T-helper 2 cell treated with Interferon-gamma antibody and Interleukin-4, amounts not matched to agents 100 ng/mL and 5 ng/mL, for 36 hours (primary cell): ENCODE results near the gene RBMS1. TPM values are rescaled to one million over a fixed set of nuclear protein-coding genes. Genes with fewer than 3 reads are reported as not detected.

Experiments used
- intact Hi-C: fragments of 100-400 bp; cut with micrococcal nuclease; formaldehyde crosslinking; loops from one replicate; pipeline ENCODE4 v1.15.1; 2023
- total RNA-seq: library from RNA; stranded (reverse); gene quantifications from 2 replicates; pipeline ENCODE4 v1.2.3, GENCODE V29; 2022

RBMS1 gene, protein sequence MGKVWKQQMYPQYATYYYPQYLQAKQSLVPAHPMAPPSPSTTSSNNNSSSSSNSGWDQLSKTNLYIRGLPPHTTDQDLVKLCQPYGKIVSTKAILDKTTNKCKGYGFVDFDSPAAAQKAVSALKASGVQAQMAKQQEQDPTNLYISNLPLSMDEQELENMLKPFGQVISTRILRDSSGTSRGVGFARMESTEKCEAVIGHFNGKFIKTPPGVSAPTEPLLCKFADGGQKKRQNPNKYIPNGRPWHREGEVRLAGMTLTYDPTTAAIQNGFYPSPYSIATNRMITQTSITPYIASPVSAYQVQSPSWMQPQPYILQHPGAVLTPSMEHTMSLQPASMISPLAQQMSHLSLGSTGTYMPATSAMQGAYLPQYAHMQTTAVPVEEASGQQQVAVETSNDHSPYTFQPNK
- total RNA-seq: 63.2 and 64.8 TPM in 2 replicates

DNA sequence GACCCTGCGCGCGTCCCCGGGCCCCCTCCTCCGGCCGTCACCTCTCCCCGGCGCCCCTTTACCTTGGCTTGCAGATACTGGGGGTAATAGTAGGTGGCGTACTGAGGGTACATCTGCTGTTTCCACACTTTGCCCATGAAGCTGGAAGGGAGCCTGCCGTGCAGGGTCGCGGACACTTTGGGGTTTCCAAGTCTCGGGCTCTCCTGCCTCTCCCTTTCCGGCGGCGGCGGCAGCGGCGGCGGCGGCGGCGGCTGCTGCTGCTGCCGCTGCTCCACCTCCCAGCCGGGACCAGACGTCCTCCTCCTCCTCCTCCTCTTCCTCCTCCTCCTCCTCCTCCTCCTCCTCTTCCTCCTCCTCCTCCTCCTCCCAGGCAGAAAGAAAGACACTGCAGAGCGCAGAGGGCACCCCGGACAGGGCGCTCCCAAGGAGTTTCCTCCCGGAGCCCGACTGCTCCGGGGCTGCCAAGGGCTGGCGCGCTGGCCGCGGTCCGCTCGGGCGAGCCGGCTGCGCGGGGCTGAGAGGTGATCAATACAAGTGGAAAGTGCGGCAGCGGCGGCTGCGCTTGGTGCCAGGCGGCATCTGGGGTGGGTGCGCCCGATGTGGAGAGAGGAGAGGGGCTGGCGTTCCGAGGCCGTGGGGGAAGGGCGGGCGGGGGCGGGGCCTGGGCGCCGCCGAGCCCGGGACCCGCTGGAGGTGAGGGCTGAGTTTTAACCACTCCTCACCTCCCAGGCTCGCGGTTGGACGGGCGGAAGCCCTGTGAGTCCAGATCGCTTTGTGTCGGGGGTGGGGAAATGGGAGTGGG lies at the start of gene RBMS1:
TSS of gene RBMS1 (minus strand) at position 581 of the 802 bp plus-strand sequence. CDS start at position 137, 444 bp downstream.
- intact Hi-C loops: loop anchor here (2.0 to 10.0 kb wide), 10 partner anchors 65 to 814 kb away; partner anchors contain the start of genes LY75, PSMD14 and TANK

DNA sequence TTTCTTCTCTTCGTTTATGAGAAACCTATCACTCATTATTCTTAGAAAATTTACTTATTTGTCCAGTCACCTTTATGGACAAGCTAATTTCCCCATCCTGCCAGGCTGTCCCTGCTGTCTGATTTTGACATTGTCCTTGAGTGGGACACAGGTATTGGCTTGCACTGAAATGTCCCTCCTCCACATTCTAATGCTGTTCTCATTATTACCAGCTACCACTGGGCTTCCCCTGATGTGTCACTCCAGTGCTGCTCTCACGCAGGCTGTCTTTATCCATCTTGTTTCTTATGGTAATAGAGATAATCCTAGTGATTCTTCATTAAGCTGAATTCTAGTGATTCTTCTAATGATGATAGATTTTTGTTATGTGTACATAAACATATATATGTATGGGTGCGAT lies 48.1 kb upstream of the RBMS1 start:
- intact Hi-C loops: no loop called here

DNA sequence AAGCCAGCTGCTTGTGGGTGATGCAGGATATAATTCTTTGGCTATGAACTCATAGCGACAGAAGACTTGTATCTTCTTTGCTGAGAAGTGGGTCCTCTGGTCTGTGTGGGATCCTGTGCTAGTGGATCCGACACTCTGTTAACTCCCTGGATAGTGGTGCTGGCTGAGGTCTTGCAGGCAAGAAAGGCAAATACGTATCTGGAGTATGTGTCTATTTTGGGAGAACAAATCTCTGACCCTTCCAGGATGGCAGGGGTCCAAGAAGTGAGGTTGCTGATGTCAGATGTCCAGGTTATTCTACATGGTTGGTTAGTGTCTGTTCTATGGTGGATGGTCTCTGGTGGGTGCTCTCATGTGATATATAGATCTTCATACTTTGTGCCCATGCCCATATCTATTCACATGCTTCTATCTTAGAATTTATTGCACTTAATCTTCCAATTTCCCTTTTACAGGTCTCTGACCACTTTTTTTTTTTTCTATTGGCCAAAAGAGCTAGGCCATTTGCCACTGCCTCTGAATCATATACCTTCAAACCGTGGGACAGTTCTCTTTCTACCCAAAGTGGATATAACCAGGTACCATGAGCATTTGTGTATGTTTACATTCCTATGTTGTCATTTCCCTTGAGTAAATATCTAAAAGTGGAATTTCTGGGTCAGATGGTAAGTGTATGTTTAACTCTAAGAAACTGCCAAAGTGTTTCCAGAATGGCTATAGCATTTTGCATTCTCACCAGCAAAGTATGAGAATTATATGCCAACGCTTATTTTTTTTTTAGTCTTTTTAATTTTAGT lies 45.1 kb upstream of the RBMS1 start:
- intact Hi-C loops: no loop called here

DNA sequence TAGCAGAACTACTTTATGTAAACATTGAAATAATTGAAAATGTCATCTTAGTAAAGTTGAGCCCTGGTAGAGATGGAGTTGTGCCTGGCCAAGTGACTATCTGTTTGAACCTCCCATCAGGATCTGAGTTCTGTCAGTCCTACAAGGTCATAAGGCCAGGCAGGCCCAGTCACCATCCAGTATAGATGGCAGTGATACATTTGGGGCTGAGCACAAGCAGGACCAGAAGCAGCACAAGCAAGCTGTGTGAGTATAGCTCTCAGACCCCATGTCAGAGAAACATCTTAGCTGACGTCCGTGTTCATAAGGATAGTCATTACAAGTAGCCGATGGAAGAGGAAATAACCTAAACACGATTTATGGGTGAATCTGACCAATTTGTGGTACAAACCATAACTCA lies 44.5 kb upstream of the RBMS1 start:
- intact Hi-C loops: no loop called here

DNA sequence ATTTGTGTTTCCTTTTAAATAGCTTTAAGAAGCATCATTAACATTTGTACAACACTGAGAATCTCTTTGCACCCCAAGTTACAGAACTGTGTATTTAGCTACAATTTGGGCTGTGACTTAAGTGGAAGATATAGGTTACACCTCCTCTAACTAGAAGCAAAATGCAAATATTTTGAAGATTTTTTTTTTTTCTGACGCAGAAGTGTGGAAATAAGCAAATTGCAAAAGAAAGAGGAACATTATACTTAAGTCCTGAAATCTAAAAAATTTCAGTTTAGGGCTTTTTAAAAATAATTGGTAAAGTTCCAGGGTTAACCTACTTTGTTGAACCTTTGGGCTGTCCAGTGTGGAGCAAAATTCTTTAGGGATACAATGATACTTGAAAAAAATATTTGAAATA lies 41.4 kb upstream of the RBMS1 start:
- intact Hi-C loops: no loop called here

DNA sequence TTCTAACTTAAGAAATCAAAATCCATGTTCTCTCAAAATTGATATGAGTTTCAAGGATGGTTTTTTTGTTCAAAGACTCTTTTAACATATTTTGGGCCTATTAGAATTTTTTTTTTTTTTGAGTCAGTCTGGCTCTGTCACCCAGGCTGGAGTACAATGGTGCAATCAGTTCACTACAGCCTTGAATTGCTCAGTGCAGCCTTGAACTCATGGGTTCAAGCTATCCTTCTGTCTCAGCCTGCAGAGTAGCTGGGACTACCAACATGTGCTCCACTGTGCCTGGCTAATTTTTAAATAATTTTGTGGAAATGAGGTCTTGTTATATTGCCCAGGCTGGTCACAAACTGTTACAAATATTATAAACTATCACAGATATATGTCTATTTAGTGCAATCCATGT lies 40.6 kb upstream of the RBMS1 start:
- intact Hi-C loops: no loop called here

DNA sequence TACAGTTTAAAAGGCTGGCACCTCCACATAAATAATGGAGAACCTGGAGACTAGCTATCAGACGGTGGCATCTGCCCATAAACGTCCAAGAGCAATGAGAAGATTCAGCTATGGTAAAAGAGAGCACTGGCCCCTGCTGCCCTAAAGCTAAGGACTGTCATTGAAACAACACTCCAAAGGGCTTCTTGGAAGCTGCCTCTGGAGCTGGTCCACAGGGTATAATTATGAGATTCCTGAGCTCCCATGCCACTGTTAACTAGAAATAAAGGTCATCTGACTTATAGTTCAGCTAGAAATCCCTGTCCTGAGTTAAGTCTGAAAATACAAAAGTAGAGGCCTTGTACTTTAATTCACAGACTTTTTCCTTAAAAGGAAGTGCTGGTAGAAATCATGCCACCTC lies 39.9 kb upstream of the RBMS1 start:
- intact Hi-C loops: no loop called here

DNA sequence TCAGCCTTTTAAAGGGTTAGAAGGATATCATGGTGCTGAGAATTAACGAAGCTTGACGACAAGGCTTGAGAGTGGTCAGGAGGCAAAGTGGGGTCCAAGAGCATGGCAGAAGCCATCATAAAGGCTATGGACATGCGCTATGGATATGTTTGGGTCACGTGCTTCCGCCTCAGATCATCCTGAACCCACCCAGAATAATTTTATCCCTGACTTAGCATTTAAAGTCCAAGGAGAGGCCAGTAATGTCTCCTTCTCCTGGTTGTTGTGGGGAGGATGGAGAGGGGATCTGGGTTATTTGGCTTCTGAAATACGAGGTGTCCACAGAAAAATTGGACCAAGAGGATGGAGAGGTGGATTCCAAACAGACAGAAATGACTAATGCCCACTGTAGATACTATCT lies 38.8 kb upstream of the RBMS1 start:
- intact Hi-C loops: no loop called here

DNA sequence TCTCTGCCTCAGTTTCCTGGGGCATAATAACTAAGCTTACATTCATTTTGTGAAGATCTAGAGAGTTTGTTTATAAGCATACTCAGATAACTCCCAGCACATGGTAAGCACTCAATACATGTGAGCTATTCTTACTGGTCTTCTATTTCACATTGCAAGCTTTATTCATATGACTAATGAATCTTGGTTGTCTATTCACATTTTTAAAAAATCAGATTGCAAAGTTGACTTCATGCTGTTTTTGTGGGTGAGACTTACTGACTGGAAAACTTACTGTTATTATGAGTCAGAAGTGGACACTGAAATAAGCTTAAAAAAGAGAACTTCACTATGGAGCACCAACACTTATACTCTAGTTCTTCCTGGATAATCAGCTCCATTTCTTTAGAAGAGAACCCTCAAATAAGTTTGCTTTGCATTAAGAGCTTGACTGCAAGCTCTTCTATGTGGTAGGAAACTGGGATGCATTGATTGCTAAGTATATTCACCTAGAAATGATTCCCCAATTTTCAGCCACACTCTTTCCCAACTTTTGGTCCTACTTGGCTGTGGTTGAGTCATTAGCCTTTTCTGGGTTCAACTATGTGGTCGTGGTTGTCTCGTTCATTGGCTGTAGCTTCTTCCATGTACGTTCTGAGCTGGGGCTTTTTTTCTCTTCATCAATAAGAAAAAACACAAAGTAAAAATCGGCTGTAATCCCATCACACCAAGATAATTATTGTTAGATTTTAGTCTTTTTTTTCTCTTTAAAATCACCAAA lies 29.5 kb upstream of the RBMS1 start:
- intact Hi-C loops: no loop called here

DNA sequence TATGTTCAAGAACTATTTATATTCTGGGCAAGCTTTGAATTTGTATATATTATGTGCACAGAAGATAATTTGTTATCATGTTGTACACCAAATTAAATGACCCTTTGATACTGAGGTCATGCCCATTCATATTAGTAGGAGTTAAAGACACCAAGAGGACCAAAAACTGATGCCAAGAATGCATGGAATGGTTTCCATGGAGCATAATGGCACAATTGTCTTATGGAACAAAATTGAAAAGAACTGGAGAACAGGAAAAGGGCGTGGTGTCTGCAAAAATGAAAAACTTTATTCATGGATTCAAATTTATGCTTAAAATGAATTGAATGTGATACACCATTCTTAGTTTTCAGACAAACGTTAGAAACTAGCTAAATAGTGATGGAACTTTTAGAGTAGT lies 24.1 kb upstream of the RBMS1 start:
- intact Hi-C loops: loop anchor here (1.0 kb wide), 1 partner anchor 10 kb away; no protein-coding TSS in a partner anchor

DNA sequence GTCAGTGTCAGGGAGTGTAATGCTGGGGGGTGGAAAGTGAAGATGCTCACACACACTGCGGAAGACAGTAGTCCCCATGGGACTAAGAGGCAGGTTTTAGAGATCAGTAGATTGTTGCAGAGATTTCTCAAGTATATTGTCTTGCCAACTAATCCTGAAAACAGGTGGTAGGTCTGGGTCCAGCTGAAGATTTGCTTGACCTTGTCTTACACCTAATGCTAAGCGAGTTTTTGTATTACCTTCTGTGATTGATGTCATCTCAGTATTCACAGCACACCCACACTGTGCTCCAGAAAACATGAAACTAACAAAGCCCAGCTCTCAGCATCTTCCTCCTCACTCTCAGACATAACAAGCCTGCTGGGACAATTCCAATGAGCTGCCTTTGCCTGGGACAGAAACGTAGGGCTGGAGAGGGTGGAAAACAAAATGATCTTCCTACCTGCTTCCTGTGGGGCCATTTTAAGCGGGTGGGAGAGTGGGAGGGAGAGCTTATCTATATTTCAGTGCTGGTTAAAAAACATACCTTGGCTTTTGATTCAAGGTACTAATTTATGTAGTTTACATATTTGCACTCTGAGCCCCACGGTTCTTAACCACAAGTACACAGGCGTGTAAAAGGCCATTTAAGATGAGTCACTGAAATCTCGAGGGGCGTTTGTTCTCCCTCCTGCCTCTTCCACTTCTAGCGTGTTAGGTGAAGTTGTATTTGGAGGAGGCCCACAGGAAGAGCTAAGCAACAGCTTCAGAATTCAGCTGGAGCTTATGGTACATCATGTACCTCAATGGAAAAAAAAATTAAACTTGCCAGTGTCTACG lies 23.1 kb upstream of the RBMS1 start:
- intact Hi-C loops: loop anchor here (1.0 kb wide), 1 partner anchor 9 kb away; no protein-coding TSS in a partner anchor

DNA sequence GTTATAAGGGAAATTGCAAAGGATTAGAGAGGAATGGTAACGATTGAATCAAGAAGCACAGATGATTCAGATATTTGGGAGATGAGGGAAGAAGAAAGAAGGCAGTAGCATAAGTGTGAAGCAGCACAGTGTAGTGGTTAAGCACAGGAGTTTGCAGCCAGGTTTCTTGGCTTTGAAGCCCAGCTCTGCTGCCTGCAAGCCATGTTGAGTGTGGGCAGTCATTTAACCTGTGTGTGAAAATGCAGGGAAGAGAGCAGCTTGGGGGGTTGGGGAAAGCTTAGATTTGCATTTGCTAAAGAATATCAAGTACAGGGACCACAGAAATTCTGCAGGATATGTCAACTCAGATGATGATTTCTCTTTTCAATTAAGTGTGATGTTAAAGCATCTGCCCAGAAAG lies 21.5 kb upstream of the RBMS1 start:
- intact Hi-C loops: no loop called here

DNA sequence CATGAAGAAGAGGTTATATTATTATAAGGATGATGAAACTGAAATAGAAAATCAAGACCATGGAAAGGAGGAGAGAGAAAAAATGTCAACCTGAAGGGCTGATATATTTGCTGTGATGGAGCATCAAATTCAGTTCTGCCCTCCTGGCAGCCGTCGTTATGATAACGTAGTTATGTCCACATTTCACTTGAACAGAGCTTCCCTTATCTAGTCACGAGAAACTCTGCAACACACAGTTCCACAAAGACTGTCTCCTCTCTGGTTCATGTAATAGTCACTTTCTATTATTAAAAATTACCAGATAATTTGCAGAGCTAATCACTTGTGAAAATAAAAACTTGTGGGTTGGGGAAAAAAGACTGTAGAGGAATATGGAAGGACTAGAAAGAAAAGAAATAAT lies 19.5 kb upstream of the RBMS1 start:
- intact Hi-C loops: no loop called here

DNA sequence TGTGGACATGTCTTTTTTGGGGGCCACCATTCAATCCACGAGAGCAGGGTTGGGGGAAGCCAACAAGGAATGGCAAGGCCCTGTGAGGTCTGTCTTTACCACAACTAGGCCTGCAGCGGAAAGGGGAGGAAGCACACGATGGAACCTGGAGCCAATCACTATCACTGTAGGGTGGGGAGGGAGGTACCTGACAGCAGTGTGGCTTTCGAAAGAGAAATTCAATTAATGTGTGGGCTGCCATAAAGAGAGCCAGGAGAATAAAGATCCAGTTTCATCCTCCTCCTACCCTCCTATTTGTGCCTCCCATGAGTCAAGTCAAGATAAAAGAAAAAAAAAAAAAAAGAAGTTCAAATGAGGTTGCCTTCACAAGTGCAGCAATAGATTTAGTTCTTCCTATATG lies 18.9 kb upstream of the RBMS1 start:
- intact Hi-C loops: no loop called here

DNA sequence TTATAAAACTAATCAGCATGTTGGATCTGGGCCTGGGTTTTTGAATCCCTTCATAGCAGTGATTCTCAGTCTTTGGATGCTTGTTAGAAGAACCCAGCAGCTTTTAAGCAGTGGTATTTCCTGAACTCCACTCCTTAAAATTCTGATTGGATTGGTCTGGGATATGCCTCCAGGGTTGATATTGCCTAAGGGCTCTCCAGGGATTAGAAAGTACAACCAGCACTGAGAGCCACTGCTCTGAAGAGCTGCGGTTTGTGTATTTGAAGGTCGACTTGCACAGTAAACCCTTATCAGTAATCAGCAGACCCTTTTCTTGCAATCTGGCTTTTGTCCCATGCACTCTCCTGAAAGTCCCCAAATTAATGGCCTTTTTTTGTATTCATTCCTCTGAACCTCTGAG lies 17.0 kb upstream of the RBMS1 start:
- intact Hi-C loops: no loop called here

DNA sequence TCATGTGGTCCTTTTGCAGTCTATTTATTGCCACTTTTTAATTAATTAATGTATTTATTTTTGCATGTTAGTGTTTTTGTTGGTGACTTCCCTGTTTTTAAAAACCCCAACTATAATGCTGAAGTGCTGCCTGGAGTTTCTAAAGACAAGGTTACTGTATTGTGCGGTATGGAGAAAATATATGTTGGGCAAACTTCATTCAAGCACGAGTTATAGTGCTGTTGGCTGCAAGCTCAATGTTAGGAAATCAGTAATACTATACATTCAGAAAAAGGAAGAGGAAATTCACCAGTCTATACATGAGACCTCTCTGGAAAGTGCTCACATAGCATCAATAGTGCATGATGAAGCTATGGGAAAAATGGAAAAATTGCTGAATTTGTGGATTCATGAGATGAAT lies 15.4 kb upstream of the RBMS1 start:
- intact Hi-C loops: no loop called here

DNA sequence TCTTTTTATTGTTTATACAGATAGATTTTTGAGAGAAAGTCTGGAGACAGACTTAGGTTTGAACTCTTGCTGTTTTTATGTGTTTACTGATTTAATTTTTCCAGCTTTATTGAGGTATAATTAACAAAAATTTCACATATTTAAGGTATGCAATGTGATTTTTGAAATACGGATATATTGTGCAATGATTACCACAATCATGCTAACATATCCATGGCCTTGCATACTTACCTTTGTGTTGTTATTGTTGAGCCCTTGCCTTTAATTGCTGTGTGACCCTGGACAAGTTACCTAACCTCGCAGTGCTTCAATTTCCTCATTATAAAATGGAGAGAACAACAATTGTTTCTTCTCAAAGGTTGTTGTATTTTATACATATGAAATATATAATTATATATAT lies 13.9 kb upstream of the RBMS1 start:
- intact Hi-C loops: loop anchor here (1.0 to 2.0 kb wide), 3 partner anchors 10 to 101 kb away; no protein-coding TSS in a partner anchor

DNA sequence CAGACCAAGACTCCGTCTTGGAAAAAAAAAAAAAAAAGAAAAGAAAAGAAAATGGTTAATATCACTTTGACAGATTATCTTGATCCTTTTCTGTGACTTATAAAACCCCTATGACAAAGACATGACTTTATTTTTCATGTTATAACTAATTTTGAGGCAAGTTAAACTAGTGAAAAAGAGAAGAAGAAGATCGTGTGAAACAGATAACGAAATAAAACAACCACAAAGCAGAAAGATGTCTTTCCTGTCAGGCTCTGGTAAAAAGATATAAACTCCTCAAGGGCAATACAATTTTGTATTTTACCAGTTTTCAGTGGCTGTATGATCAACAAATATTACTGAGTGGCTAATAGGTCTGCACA lies 13.4 kb upstream of the RBMS1 start:
- intact Hi-C loops: loop anchor here (1.0 to 2.0 kb wide), 3 partner anchors 10 to 100 kb away; no protein-coding TSS in a partner anchor

DNA sequence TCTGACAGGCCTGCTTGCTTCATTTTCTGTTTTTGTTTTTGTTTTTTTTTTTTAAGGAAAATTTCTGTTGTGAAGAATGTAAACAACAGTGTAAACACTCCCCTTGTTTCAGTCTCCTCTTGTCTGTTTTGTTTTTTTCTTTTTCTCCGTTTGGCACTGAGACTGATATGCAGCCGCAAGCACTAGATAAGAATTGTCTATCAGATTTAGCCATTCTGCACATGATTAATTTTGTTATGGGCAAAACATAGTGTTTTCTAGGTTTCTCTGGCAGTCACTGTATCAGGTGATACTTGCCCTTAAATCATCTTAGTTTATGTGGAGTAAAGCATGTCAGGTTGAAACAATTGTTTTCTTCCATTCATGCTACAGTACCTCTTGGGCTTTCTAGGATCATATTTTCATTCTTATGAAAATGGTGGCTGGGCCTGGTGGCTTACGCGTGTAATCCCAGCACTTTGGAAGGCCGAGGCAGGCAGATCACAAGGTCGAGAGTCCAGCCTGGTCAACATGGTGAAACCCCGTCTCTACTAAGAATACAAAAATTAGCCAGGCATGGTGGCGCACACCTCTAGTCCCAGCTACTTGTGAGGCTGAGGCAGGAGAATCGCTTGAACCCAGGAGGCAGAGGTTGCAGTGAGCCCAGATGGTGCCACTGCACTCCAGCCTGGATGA lies 12.9 kb upstream of the RBMS1 start:
- intact Hi-C loops: loop anchor here (1.0 to 2.0 kb wide), 3 partner anchors 11 to 100 kb away; no protein-coding TSS in a partner anchor
